ENCODE measurements around the gene PRR32. TPM values are rescaled to one million over a fixed set of nuclear protein-coding genes. Genes with fewer than 3 reads are reported as not detected.

PRR32 gene
- total and polyA plus RNA-seq, 10 donors = 0.06 to 0.40 (median 0.13) TPM; not detected in 6

DNA sequence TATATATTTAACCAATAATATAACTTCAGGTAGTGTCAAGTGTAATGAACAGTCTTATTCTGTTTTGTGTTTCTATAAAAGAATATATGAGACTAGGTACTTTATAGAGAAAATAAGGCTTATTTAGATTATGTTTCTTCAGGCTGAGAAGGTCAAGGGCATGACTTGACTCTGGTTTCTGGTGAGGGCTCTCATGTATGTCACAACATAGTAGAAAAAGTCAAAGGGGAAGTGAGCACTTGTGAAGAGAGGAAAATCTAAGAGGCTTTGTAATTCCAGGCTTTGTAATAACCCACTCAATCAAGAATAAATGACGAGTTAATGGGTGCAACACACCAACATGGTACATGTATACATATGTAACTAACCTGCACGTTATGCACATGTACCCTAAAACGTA is 27.6 kb downstream of the PRR32 start:
- WGBS, 5 donors = 31 to 78% (median 55%) methylated on average over 3 of the region's 3 CpGs
- intact Hi-C loops (cut with DNase I; ENCODE audit: low total_unique reads) = no loop called here
- H3K36me3 ChIP-seq = no peaks in the 10 kb centered on the region
- no peak for DNase-seq
- no peak overlapping the region for H3K27ac ChIP-seq
- H3K4me3 ChIP-seq = no peak overlapping the region
- H3K9me3 ChIP-seq = peaks cover 0 to 7% (median 0%) of the 10 kb centered on the region in 8 donors
- H3K4me1 ChIP-seq = no peaks in the 10 kb centered on the region
- no peaks in the 10 kb centered on the region for H3K27me3 ChIP-seq (replicated peaks in 1 of 7)
- TF ChIP-seq, protein P1, sequence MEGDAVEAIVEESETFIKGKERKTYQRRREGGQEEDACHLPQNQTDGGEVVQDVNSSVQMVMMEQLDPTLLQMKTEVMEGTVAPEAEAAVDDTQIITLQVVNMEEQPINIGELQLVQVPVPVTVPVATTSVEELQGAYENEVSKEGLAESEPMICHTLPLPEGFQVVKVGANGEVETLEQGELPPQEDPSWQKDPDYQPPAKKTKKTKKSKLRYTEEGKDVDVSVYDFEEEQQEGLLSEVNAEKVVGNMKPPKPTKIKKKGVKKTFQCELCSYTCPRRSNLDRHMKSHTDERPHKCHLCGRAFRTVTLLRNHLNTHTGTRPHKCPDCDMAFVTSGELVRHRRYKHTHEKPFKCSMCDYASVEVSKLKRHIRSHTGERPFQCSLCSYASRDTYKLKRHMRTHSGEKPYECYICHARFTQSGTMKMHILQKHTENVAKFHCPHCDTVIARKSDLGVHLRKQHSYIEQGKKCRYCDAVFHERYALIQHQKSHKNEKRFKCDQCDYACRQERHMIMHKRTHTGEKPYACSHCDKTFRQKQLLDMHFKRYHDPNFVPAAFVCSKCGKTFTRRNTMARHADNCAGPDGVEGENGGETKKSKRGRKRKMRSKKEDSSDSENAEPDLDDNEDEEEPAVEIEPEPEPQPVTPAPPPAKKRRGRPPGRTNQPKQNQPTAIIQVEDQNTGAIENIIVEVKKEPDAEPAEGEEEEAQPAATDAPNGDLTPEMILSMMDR (IDR thresholded peaks at IDR 0.05 in 8 of 11, conservative IDR thresholded peaks at IDR 0.05 in 3 of 11) = no peak
- TF ChIP-seq POLR2A (IDR thresholded peaks at IDR 0.05) (no peak), POLR2AphosphoS5 (IDR thresholded peaks at IDR 0.05) (no peak)

DNA sequence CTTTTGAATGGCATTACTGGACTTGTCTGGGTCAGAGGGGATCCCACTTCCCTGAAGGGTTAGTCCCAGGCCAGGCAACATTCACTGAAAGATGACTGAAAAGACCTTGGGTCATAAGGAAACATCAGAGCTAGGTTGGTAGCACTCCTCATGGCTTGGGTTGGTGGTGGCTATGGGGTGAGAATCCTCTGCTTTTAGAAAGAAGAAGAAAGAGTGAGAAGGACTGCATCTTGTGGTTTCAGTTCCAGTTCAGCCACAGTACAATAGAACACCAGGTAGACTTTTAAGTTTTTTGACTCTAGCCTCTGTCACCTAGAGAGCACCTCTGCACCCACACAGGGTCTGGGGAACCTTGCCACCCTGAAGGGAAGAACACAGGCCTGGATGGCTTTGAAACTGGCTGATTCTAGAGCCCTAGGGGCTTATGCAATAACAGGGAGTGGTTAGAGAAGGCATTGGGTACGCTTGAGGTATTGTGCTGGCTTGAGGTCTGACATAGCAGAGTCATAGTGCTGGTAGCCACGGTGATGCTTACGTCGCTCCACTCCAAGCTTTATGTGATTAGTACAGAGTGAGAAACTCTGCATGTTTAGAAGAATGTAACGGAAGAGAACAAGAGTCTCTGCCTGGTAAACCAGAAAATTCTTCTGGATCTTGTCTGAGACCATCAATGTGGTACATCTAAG is 36.5 kb downstream of the PRR32 start:
- Histone ChIP-seq H3K27ac (no peak overlapping the region), H3K4me1 (no peaks in the 10 kb centered on the region), H3K27me3 (replicated peaks in 1 of 7) (no peaks in the 10 kb centered on the region), H3K4me3 (no peak overlapping the region), H3K36me3 (no peaks in the 10 kb centered on the region), H3K9me3 (peaks cover 0 to under 1% (median 0%) of the 10 kb centered on the region in 8 donors)
- 58 to 88% (median 80%) methylated on average over 1 to 5 of the region's 5 CpGs for WGBS, 5 donors
- intact Hi-C loops (cut with DNase I; ENCODE audit: low total_unique reads) = no loop called here
- TF ChIP-seq, protein P1 (IDR thresholded peaks at IDR 0.05 in 8 of 11, conservative IDR thresholded peaks at IDR 0.05 in 3 of 11) = no peak
- TF ChIP-seq POLR2AphosphoS5 (IDR thresholded peaks at IDR 0.05) (no peak), POLR2A (IDR thresholded peaks at IDR 0.05) (no peak)
- DNase-seq = no peak

Data from spleen (tissue), 11 donors.